Tibial artery (tissue), 4 donors: ENCODE results near the gene PIK3CD.
A peak's percentile ranks its signal among the peaks of the same experiment; 100 is the strongest.
"Not testable (repeated sequence)": the region's sequence is repeated elsewhere in the genome, so short reads cannot be mapped to it uniquely, and the experiment has no call there.

Experiments used
- DNase-seq, 2 donors: peaks; one replicate each; pipeline ENCODE4 v3.0.0-alpha.2; 2019
- H3K27ac ChIP-seq, 2 donors: fragments of 200-600 bp; sonication (generic) in 1 of 2; 1 replicate in 1 of 2; 2 replicates in 1 of 2; pipeline ENCODE4 v1.5.1; 2018 to 2019; ENCODE audit warnings: mild to moderate bottlenecking in 1 of 2
- H3K27me3 ChIP-seq, 2 donors: fragments of 200-600 bp; sonication (generic) in 1 of 2; one replicate each; pipeline versions ENCODE4 v1.5.1 to v1.6.0; 2016 to 2019
- H3K36me3 ChIP-seq, 3 donors: fragments of 200-600 bp; sonication (generic) in 2 of 3; one replicate each; pipeline ENCODE4 v1.5.1; 2016 to 2019; ENCODE audit warnings: mild to moderate bottlenecking in 2 of 3
- H3K4me1 ChIP-seq, 4 donors: fragments of 200-600 bp; sonication (generic) in 2 of 4; 1 replicate in 3 of 4; 2 replicates in 1 of 4; pipeline ENCODE4 v1.5.1; 2016 to 2019
- H3K4me3 ChIP-seq, 2 donors: fragments of 200-600 bp; sonication (generic) in 1 of 2; 1 replicate in 1 of 2; 2 replicates in 1 of 2; pipeline ENCODE4 v1.5.1; 2018 to 2019; ENCODE audit warnings: mild to moderate bottlenecking in 2 of 2
- H3K9me3 ChIP-seq, 3 donors: fragments of 200-600 bp; sonication (generic) in 1 of 3; one replicate each; pipeline ENCODE4 v1.5.1; 2016 to 2019
- CTCF ChIP-seq, 2 experiments: fragments of 200-600 bp in 1 of 2; fragments of 450-650 bp in 1 of 2; IDR thresholded peaks; one replicate each; pipeline ENCODE4 v1.5.1; 2017 to 2019; ENCODE audit warnings: antibody characterized with exemption in 2 of 2, mild to moderate bottlenecking in 1 of 2, moderate library complexity in 1 of 2
- intact Hi-C: fragments of 100-400 bp; cut with DNase I; formaldehyde crosslinking; loops from one replicate; pipeline ENCODE4 v1.15.0; 2023; ENCODE audit warnings: low total_unique reads

Gene PIK3CD

GRCh38 chr1:9615316-9616063 is 36.0 kb upstream of the PIK3CD start:
- Histone ChIP-seq H3K27ac (no peak overlapping the region), H3K36me3 (peaks cover 8 to 36% (median 32%) of the 10 kb centered on the region in 3 donors), H3K9me3 (no peaks in the 10 kb centered on the region), H3K4me3 (no peak overlapping the region), H3K27me3 (peaks cover 0 to 22% of the 10 kb centered on the region in 2 donors), H3K4me1 (no peaks in the 10 kb centered on the region)
- intact Hi-C loops = no loop called here
- peak in 1 of 2 donors; percentile 41 for DNase-seq
- TF ChIP-seq CTCF (IDR thresholded peaks at IDR 0.05) = peak; percentile 21 to 43

- Histone ChIP-seq H3K27me3 (peaks cover 0 to 26% of the 10 kb centered on the region in 2 donors), H3K36me3 (peaks cover 0 to under 1% (median 0%) of the 10 kb centered on the region in 3 donors), H3K9me3 (no peaks in the 10 kb centered on the region), H3K4me3 (no peak overlapping the region), H3K27ac (no peak overlapping the region), H3K4me1 (no peaks in the 10 kb centered on the region)
- no peak for TF ChIP-seq CTCF (IDR thresholded peaks at IDR 0.05)
- intact Hi-C loops = no loop called here
- no peak for DNase-seq
Measured at GRCh38 chr1:9618909-9619679, 32.4 kb upstream of the PIK3CD start.

- Histone ChIP-seq H3K9me3 (no peaks in the 10 kb centered on the region), H3K36me3 (no peaks in the 10 kb centered on the region), H3K4me1 (no peaks in the 10 kb centered on the region), H3K27me3 (peaks cover 0 to 37% of the 10 kb centered on the region in 2 donors), H3K4me3 (no peak overlapping the region), H3K27ac (no peak overlapping the region)
- intact Hi-C loops = no loop called here
- TF ChIP-seq CTCF (IDR thresholded peaks at IDR 0.05) = no peak
- DNase-seq = no peak
Measured at GRCh38 chr1:9621032-9621431, 30.5 kb upstream of the PIK3CD start.

GRCh38 chr1:9624081-9624480 is 27.4 kb upstream of the PIK3CD start:
- intact Hi-C loops = no loop called here
- DNase-seq = no peak
- Histone ChIP-seq H3K36me3 (no peaks in the 10 kb centered on the region), H3K27me3 (peaks cover 0 to 34% of the 10 kb centered on the region in 2 donors), H3K4me3 (no peak overlapping the region), H3K27ac (no peak overlapping the region), H3K9me3 (no peaks in the 10 kb centered on the region), H3K4me1 (peaks cover 0 to 9% (median 5%) of the 10 kb centered on the region in 4 donors)
- TF ChIP-seq CTCF (IDR thresholded peaks at IDR 0.05) = no peak

GRCh38 chr1:9625030-9625429 is 26.5 kb upstream of the PIK3CD start:
- H3K36me3 ChIP-seq, H3K4me3 ChIP-seq, H3K27ac ChIP-seq, H3K9me3 ChIP-seq, H3K4me1 ChIP-seq, DNase-seq: not testable (repeated sequence)
- intact Hi-C loops = loop anchor here (5.0 kb wide), 1 partner anchor 242 kb away; no protein-coding TSS in a partner anchor
- peaks cover 0 to 29% of the 10 kb centered on the region in 2 donors for H3K27me3 ChIP-seq

- no peaks in the 10 kb centered on the region for H3K9me3 ChIP-seq
- H3K4me1 ChIP-seq = peaks cover 0 to 9% (median 5%) of the 10 kb centered on the region in 4 donors
- no peak overlapping the region for H3K27ac ChIP-seq
- DNase-seq = no peak
- intact Hi-C loops = loop anchor here (5.0 kb wide), 1 partner anchor 241 kb away; no protein-coding TSS in a partner anchor
- H3K36me3 ChIP-seq = no peaks in the 10 kb centered on the region
- no peak for TF ChIP-seq CTCF (IDR thresholded peaks at IDR 0.05)
- H3K27me3 ChIP-seq = peaks cover 0 to 25% of the 10 kb centered on the region in 2 donors
- no peak overlapping the region for H3K4me3 ChIP-seq
Measured at GRCh38 chr1:9626201-9626608, 25.3 kb upstream of the PIK3CD start.
